ENCODE results near the gene MRLN.

Gene MRLN

DNA sequence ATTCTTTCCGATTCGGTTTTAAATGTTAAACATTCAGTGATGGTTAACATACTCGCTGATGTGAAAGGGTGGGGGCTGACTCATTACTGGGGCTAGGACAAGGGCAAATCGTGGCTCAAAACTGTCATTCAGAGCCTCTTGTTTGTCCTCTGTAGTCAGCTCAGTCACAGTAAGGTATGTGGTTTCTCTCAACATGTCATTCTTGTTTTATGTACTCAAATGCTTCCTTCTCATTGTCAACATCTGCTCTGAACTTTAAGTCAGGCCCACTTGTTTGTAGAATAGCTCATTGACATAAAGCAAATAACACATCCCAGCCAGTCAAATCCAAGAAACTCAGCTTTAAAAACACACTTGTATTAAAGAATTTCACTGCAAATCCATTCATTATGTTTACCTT lies 50.9 kb downstream of the MRLN start:
- DNase-seq, result no peak

DNA sequence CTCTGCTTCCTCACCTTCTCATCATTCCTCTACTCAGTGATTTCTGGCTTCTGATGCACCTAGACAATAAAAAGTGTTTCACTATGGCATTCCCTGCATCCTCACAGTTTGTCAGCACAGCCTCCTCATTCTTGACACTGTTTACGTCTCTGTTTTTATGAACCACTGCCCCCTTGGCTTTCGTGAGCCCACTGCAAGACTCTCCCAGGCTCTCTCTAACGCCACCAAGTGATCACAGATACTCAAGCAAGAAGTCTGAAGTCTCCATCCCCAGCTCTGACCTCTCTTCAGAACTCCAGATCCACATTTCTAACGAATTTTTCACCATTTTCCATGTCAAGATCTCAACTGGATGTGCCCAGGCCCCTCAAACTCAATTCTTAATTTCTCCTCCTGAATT lies 52.5 kb downstream of the MRLN start:
- no peak for DNase-seq

DNA sequence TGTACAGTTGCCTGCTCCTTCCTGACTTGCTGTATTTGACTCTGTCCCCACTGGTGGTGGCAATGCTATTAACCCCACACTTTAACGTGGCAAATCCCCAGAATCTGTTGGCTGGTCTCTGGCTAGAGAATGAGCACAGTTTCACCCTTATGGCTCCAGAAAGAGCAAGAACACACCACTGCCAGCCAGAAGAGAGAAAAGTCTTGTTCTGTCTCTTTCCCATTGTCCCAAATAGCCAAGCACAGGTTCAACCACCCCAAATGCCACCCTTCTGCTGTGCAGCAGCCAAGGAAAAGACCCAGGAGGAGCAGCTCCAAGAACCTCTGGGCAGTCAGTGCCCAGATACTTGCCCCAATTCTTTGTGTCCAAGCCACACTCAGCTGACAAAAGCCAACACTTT lies 54.9 kb downstream of the MRLN start:
- no peak for DNase-seq

DNA sequence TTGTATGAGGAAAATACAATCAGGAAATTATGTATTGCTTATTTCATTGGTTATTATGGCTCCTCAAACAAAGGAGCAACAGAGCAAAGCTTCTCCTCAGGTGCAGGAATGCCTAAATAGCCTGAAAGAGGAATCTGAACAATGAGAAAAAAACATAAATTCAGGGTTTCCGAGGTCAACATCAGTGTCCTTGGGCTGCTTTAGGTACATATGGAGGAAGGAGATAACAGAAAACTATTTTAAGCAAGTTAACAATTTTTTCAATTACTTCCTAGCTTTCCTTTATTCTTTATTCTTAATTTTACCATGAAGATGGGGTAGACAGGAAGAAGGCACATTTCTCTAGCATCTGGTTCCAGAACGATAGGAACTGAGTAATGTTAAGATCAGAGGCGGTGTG lies 57.6 kb downstream of the MRLN start:
- no peak for DNase-seq

DNA sequence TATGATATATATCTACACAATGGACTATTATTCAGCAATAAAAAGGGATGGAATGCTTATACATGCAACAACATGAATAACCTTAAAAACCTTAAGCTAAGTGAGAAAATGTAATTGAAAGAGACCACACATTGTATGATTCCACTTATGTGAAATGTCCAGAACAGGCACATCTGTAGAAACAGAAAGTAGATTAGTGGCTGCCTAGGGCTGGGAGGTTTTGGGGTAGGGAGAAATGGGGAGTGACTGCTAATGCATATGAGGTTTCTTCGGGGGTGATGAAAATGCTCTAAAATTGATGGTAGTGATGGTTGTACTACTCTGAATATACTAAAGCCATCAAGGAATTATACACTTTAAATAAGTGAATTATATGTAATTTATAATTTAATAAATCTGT lies 58.3 kb downstream of the MRLN start:
- DNase-seq, result no peak

DNA sequence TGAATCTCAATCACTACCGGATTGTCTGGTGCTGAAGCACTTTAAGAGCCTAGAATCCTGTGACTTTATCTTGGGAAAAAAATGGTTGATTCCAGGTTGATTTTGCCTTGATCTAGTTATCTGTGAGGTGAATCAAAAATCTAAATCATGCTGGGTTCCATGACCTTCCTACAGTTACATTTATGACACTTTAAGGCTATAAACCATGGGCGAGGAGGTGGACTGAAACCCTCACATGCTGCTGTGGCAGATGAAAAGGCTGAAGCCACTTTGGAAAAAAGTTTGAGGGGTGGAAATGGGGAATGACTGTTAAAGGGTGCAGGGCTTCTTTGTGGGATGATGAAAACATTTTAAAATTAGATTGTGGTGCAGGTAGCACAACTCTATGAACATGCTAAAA lies 61.1 kb downstream of the MRLN start:
- DNase-seq, result no peak

DNA sequence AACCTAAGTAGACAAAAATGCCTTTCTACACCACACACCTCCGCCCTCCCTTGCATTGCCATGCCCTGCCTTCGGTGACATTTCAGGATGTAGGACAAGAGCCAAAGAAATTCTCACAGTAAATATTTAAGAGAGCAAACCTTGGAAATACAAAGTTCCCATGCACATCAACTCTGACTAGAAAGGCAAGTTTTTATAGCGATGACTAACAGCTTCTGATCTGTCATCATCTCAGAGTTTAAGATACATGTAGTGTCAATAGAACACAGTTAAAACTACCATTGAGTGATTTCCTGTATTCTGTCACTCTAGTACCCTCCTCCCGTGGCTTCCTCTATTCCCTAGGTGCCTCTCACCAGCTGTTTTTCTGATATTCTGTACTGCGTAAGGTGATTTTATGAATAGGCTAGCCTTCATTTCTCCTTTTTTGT lies 64.3 kb downstream of the MRLN start:
- peak; percentile 26 for DNase-seq

DNA sequence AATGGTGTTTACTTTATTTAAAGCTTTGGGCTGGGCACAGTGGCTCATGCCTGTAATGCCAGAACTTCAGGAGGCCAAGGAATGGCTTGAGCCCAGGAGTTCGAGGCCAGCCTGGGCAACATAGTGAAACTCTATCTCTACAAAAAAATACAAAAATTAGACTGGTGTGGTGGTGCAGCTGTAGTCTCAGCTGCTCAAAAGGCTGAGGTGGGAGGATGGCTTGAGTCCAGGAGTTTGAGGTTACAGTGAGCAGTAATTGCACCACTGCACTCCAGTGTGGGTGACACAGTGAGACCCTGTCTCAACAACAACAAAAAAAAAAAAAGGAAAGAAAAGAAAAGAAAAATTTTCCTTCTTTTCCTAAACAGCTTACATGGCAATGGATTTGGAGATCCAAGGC lies 65.6 kb downstream of the MRLN start:
- DNase-seq, result no peak

Data from fibroblast of skin of right biceps (primary cell).